ENCODE measurements around the gene RNF2. TPM values are rescaled to one million over a fixed set of nuclear protein-coding genes. Genes with fewer than 3 reads are reported as not detected.
A peak's percentile ranks its signal among the peaks of the same experiment; 100 is the strongest.

Gene RNF2
- polyA plus RNA-seq, 1 donor (not counting 4 experiments of a cell fraction or from before 2014, with no cell fraction given), result 29.2 TPM

DNA sequence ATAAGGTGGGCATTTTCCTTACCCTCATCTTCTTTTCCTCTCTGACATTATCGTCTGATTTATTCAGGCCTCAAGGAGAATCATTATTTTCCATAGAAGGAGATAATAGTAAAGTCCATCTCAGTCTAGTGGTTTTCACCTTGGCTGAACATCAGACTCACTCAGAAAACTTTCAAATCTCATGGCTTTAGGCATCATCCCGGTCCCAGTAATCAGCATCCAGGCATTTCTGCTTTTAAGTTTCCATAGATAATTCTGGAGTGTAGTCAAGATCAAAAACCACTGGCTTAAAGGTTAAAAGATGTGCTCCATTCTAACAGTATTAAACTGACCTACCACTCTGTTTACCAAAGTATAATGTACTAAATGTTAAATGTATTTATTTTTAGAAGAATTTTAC is 49.4 kb downstream of the RNF2 start:
- no peak overlapping the region for H3K4me3 ChIP-seq (ENCODE audit: control insufficient read depth in 2 of 3, extremely low read depth in 1 of 3, insufficient read depth in 2 of 3, low read depth in 1 of 3, low read length in 3 of 3)
- peaks cover 16% of the 10 kb centered on the region for H3K4me1 ChIP-seq (ENCODE audit: control insufficient read depth, extremely low read depth, insufficient read depth, low read length)
- dilution Hi-C loops (cut with MboI; ENCODE audit: extremely low pct_ligation_motif_present, low sequenced_read_pairs), result no loop called here
- H3K27me3 ChIP-seq (ENCODE audit: control insufficient read depth, extremely low read depth, insufficient read depth, low read length), result no peaks in the 10 kb centered on the region
- DNase-seq (ENCODE audit: low read depth, low spot score), result no peak
- H4K20me1 ChIP-seq (ENCODE audit: control insufficient read depth, extremely low read depth, insufficient read depth, low read length), result no peaks in the 10 kb centered on the region
- H3K9ac ChIP-seq (ENCODE audit: control insufficient read depth, extremely low read depth, insufficient read depth, low read length), result no peak overlapping the region
- no peaks in the 10 kb centered on the region for H3K9me3 ChIP-seq (ENCODE audit: control insufficient read depth, low read depth, low read length)
- no peaks in the 10 kb centered on the region for H3K79me2 ChIP-seq (ENCODE audit: control insufficient read depth, insufficient read depth, low read length)
- H3K9me1 ChIP-seq (ENCODE audit: control insufficient read depth, extremely low read depth, insufficient read depth, low read length), result no peaks in the 10 kb centered on the region
- no peak for FAIRE-seq
- H2AFZ ChIP-seq (ENCODE audit: control insufficient read depth, low read length), result no peak overlapping the region
- no peak for TF ChIP-seq EZH2 (IDR thresholded peaks at IDR 0.05; ENCODE audit: low read length)
- TF ChIP-seq, protein P1, sequence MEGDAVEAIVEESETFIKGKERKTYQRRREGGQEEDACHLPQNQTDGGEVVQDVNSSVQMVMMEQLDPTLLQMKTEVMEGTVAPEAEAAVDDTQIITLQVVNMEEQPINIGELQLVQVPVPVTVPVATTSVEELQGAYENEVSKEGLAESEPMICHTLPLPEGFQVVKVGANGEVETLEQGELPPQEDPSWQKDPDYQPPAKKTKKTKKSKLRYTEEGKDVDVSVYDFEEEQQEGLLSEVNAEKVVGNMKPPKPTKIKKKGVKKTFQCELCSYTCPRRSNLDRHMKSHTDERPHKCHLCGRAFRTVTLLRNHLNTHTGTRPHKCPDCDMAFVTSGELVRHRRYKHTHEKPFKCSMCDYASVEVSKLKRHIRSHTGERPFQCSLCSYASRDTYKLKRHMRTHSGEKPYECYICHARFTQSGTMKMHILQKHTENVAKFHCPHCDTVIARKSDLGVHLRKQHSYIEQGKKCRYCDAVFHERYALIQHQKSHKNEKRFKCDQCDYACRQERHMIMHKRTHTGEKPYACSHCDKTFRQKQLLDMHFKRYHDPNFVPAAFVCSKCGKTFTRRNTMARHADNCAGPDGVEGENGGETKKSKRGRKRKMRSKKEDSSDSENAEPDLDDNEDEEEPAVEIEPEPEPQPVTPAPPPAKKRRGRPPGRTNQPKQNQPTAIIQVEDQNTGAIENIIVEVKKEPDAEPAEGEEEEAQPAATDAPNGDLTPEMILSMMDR (optimal IDR thresholded peaks at IDR 0.05 in 1 of 3, IDR thresholded peaks at IDR 0.05 in 1 of 3, conservative IDR thresholded peaks at IDR 0.05 in 1 of 3; ENCODE audit: extremely low read depth in 1 of 3, insufficient read depth in 2 of 3, low read length in 3 of 3), result no peak
- H3K36me3 ChIP-seq (ENCODE audit: control insufficient read depth in 2 of 2, extremely low read depth in 1 of 2, insufficient read depth in 2 of 2, low read length in 2 of 2), result peaks cover 0 to 5% of the 10 kb centered on the region in 2 experiments
- H3K27ac ChIP-seq (ENCODE audit: control insufficient read depth, insufficient read depth, low read length), result no peak overlapping the region
- H3K4me2 ChIP-seq (ENCODE audit: control insufficient read depth, extremely low read depth, insufficient read depth, low read depth, low read length), result no peak overlapping the region

DNA sequence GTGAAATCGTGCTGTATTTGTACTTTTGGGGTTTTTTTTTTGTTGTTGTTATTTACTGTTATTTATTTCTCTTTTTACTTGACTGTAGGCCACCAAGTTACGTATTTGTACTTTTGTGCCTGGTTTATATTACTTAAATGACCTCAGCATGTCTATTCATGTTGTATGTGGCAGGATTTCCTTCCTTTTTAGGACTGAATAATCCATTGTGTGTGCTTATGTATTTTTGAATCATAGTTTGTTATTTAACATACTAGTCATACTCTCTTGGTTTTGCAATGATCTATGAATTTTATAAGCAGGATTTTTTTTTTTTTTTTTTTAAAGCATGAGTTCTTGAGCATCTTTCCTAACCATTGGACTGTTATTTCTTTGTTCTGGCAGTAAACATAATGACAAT is 51.2 kb downstream of the RNF2 start:
- no peak for TF ChIP-seq EZH2 (IDR thresholded peaks at IDR 0.05; ENCODE audit: low read length)
- TF ChIP-seq, protein P1 (optimal IDR thresholded peaks at IDR 0.05 in 1 of 3, IDR thresholded peaks at IDR 0.05 in 1 of 3, conservative IDR thresholded peaks at IDR 0.05 in 1 of 3; ENCODE audit: extremely low read depth in 1 of 3, insufficient read depth in 2 of 3, low read length in 3 of 3), result no peak
- Histone ChIP-seq H3K4me3 (ENCODE audit: control insufficient read depth in 2 of 3, extremely low read depth in 1 of 3, insufficient read depth in 2 of 3, low read depth in 1 of 3, low read length in 3 of 3) (peak overlapping the region in 2 of 3 experiments; percentile 14 to 33), H3K36me3 (ENCODE audit: control insufficient read depth in 2 of 2, extremely low read depth in 1 of 2, insufficient read depth in 2 of 2, low read length in 2 of 2) (peaks cover 0 to 5% of the 10 kb centered on the region in 2 experiments), H3K9me3 (ENCODE audit: control insufficient read depth, low read depth, low read length) (no peaks in the 10 kb centered on the region), H3K27ac (ENCODE audit: control insufficient read depth, insufficient read depth, low read length) (peak overlapping the region; percentile 60), H3K4me1 (ENCODE audit: control insufficient read depth, extremely low read depth, insufficient read depth, low read length) (peaks cover 16% of the 10 kb centered on the region), H4K20me1 (ENCODE audit: control insufficient read depth, extremely low read depth, insufficient read depth, low read length) (no peaks in the 10 kb centered on the region), H2AFZ (ENCODE audit: control insufficient read depth, low read length) (no peak overlapping the region), H3K9ac (ENCODE audit: control insufficient read depth, extremely low read depth, insufficient read depth, low read length) (no peak overlapping the region), H3K79me2 (ENCODE audit: control insufficient read depth, insufficient read depth, low read length) (no peaks in the 10 kb centered on the region), H3K9me1 (ENCODE audit: control insufficient read depth, extremely low read depth, insufficient read depth, low read length) (no peaks in the 10 kb centered on the region), H3K4me2 (ENCODE audit: control insufficient read depth, extremely low read depth, insufficient read depth, low read depth, low read length) (peak overlapping the region; percentile 74), H3K27me3 (ENCODE audit: control insufficient read depth, extremely low read depth, insufficient read depth, low read length) (no peaks in the 10 kb centered on the region)
- no peak for FAIRE-seq
- dilution Hi-C loops (cut with MboI; ENCODE audit: extremely low pct_ligation_motif_present, low sequenced_read_pairs), result no loop called here
- peak; percentile 13 for DNase-seq (ENCODE audit: low read depth, low spot score)

Data from keratinocyte (primary cell).